AML-193 (cell line): ENCODE data around the gene PNN.

Source experiments
- DNase-seq, 2 experiments: peaks; one replicate each; lab custom pipeline; 2025; lab: John Stamatoyannopoulos, UW

Gene PNN

GRCh38 chr14:39229601-39230110 lies 54.6 kb downstream of the PNN start:
- DNase-seq, result no peak

- no peak for DNase-seq
Measured at GRCh38 chr14:39230416-39231035, 55.5 kb downstream of the PNN start.

DNA sequence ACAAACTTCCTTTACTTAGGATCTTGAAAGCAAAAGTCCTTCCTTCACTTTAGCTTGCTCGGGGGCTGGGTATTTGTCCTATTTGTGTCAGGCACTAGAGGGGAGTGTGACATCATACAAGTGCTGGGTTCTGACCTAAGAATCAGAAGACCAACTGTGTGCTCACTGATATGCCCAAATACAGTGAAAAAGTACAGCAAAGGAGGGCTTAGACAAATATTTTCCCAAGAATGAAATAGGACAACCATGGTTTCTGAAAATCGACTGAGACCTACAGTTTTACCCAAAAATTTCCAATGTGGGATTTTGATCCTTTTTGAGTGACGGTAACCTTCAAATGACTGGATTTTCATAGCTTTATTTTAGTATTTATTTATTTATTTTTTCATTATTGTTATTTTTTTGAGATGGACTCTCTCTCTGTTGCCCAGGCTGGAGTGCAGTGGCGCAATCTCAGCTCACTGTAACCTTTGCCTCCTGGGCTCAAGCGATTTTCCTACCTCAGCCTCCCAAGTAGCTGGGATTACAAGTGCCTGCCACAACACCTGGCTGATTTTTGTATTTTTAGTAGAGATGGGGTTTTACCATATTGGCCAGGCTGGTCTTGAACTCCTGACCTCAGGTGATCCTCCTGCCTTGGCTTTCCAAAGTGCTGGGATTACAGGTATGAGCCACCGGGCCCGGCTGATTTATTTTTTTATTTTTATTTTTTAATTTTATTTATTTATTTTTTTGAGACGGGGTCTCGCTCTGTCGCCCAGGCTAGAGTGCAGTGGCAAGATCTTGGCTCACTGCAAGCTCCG lies 56.9 kb downstream of the PNN start:
- DNase-seq, result peak; percentile 58 to 61
